Measurements from ENCODE around the gene SLC16A14. TPM values are rescaled to one million over a fixed set of nuclear protein-coding genes. Genes with fewer than 3 reads are reported as not detected.

The SLC16A14 gene
- total and polyA plus RNA-seq, 10 of the 15 experiments (the other 5 are each of a cell fraction or from before 2014, with no cell fraction given) = 0.87 to 6.4 (median 4.1) TPM; not detected in 1

- TF ChIP-seq, protein P1, sequence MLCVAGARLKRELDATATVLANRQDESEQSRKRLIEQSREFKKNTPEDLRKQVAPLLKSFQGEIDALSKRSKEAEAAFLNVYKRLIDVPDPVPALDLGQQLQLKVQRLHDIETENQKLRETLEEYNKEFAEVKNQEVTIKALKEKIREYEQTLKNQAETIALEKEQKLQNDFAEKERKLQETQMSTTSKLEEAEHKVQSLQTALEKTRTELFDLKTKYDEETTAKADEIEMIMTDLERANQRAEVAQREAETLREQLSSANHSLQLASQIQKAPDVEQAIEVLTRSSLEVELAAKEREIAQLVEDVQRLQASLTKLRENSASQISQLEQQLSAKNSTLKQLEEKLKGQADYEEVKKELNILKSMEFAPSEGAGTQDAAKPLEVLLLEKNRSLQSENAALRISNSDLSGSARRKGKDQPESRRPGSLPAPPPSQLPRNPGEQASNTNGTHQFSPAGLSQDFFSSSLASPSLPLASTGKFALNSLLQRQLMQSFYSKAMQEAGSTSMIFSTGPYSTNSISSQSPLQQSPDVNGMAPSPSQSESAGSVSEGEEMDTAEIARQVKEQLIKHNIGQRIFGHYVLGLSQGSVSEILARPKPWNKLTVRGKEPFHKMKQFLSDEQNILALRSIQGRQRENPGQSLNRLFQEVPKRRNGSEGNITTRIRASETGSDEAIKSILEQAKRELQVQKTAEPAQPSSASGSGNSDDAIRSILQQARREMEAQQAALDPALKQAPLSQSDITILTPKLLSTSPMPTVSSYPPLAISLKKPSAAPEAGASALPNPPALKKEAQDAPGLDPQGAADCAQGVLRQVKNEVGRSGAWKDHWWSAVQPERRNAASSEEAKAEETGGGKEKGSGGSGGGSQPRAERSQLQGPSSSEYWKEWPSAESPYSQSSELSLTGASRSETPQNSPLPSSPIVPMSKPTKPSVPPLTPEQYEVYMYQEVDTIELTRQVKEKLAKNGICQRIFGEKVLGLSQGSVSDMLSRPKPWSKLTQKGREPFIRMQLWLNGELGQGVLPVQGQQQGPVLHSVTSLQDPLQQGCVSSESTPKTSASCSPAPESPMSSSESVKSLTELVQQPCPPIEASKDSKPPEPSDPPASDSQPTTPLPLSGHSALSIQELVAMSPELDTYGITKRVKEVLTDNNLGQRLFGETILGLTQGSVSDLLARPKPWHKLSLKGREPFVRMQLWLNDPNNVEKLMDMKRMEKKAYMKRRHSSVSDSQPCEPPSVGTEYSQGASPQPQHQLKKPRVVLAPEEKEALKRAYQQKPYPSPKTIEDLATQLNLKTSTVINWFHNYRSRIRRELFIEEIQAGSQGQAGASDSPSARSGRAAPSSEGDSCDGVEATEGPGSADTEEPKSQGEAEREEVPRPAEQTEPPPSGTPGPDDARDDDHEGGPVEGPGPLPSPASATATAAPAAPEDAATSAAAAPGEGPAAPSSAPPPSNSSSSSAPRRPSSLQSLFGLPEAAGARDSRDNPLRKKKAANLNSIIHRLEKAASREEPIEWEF (IDR thresholded peaks at IDR 0.05; ENCODE audit: insufficient replicate concordance, low read depth, low read length) = no peak
- TF ChIP-seq PKNOX1 (IDR thresholded peaks at IDR 0.05) (no peak), RCOR1 (conservative IDR thresholded peaks at IDR 0.05; ENCODE audit: low read depth, low read length) (no peak), POLR2A (IDR thresholded peaks at IDR 0.05; ENCODE audit: low read depth, low read length) (no peak), SP1 (IDR thresholded peaks at IDR 0.05; ENCODE audit: low read depth, low read length) (no peak), MYB (IDR thresholded peaks at IDR 0.05; ENCODE audit: borderline replicate concordance, low read depth, low read length) (no peak), NRF1 (conservative IDR thresholded peaks at IDR 0.05; ENCODE audit: low read depth, low read length) (no peak), KLF5 (IDR thresholded peaks at IDR 0.05; ENCODE audit: partially characterized antibody) (no peak), RAD21 (IDR thresholded peaks at IDR 0.05; ENCODE audit: insufficient read depth, low read depth, low read length) (no peak), HDAC6 (IDR thresholded peaks at IDR 0.05; ENCODE audit: unreplicated experiment) (no peak), RB1 (IDR thresholded peaks at IDR 0.05; ENCODE audit: borderline replicate concordance) (no peak), SREBF1 (IDR thresholded peaks at IDR 0.05; ENCODE audit: low read length) (no peak), ASH2L (IDR thresholded peaks at IDR 0.05; ENCODE audit: borderline replicate concordance, low read depth) (no peak), SKIL (IDR thresholded peaks at IDR 0.05; ENCODE audit: low read depth, poor library complexity, severe bottlenecking) (peak; percentile 52), SMAD1 (IDR thresholded peaks at IDR 0.05; ENCODE audit: low read depth, partially characterized antibody) (no peak), SMAD5 (IDR thresholded peaks at IDR 0.05; ENCODE audit: low read depth) (no peak), SMC3 (IDR thresholded peaks at IDR 0.05; ENCODE audit: borderline replicate concordance, low read length) (no peak), SIN3A (IDR thresholded peaks at IDR 0.05; ENCODE audit: low read depth, low read length) (no peak)
- TF ChIP-seq, protein P2, sequence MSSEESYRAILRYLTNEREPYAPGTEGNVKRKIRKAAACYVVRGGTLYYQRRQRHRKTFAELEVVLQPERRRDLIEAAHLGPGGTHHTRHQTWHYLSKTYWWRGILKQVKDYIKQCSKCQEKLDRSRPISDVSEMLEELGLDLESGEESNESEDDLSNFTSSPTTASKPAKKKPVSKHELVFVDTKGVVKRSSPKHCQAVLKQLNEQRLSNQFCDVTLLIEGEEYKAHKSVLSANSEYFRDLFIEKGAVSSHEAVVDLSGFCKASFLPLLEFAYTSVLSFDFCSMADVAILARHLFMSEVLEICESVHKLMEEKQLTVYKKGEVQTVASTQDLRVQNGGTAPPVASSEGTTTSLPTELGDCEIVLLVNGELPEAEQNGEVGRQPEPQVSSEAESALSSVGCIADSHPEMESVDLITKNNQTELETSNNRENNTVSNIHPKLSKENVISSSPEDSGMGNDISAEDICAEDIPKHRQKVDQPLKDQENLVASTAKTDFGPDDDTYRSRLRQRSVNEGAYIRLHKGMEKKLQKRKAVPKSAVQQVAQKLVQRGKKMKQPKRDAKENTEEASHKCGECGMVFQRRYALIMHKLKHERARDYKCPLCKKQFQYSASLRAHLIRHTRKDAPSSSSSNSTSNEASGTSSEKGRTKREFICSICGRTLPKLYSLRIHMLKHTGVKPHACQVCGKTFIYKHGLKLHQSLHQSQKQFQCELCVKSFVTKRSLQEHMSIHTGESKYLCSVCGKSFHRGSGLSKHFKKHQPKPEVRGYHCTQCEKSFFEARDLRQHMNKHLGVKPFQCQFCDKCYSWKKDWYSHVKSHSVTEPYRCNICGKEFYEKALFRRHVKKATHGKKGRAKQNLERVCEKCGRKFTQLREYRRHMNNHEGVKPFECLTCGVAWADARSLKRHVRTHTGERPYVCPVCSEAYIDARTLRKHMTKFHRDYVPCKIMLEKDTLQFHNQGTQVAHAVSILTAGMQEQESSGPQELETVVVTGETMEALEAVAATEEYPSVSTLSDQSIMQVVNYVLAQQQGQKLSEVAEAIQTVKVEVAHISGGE (CRISPR knock-in tag; IDR thresholded peaks at IDR 0.05) = no peak
These were observed 68.4 kb downstream of the SLC16A14 start (continued) for GRCh38 chr2:230000118-230000841.

Data from GM12878 (cell line).